Adrenal gland (tissue), 5 donors: ENCODE data around the gene NBR1.

Experiments used
- POLR2A ChIP-seq, 2 donors: fragments of 450-650 bp; IDR thresholded peaks; one replicate each; pipeline ENCODE4 v1.6.1; 2017; ENCODE audit warnings: antibody characterized with exemption in 2 of 2, mild to moderate bottlenecking in 2 of 2, moderate library complexity in 1 of 2
- TF ChIP-seq, protein P1 (sequence below), 6 experiments: fragments of 450-650 bp in 4 of 6; fragments of 200-600 bp in 2 of 6; sonication (generic) in 1 of 6; IDR thresholded peaks; 1 replicate in 5 of 6; 2 replicates in 1 of 6; pipeline versions ENCODE4 v1.5.1 to v1.8.0; 2016 to 2021; ENCODE audit warnings: antibody characterized with exemption in 6 of 6, mild to moderate bottlenecking in 2 of 6, moderate library complexity in 1 of 6
- donor health status: DM: no; HTN: no; CAD: no.

DNA sequence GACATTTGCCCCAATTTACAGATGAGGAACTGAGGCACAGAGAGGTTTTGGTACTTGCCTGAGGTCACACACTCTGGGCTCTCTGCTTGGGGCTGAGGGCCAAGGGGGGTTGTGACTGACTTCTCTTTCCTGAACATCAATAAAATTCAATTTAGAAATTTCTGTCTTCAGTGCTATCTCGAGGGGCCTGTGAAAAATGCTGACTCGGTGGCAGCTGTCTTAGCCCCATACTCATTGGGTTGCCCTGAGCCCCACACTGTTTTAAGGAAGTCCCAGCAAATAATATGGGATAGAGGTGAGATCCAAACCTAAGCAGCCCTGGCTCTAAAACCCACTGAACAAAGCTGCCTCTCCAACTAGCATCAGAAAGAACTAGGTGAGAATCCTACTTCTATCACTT lies 38.9 kb upstream of the NBR1 start:
- TF ChIP-seq, protein P1, sequence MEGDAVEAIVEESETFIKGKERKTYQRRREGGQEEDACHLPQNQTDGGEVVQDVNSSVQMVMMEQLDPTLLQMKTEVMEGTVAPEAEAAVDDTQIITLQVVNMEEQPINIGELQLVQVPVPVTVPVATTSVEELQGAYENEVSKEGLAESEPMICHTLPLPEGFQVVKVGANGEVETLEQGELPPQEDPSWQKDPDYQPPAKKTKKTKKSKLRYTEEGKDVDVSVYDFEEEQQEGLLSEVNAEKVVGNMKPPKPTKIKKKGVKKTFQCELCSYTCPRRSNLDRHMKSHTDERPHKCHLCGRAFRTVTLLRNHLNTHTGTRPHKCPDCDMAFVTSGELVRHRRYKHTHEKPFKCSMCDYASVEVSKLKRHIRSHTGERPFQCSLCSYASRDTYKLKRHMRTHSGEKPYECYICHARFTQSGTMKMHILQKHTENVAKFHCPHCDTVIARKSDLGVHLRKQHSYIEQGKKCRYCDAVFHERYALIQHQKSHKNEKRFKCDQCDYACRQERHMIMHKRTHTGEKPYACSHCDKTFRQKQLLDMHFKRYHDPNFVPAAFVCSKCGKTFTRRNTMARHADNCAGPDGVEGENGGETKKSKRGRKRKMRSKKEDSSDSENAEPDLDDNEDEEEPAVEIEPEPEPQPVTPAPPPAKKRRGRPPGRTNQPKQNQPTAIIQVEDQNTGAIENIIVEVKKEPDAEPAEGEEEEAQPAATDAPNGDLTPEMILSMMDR (IDR thresholded peaks at IDR 0.05), result no peak
- TF ChIP-seq POLR2A (IDR thresholded peaks at IDR 0.05), result no peak
